Upper lobe of right lung (tissue), 1 donor: ENCODE data around the gene CACNB3. TPM values are rescaled to one million over a fixed set of nuclear protein-coding genes. Genes with fewer than 3 reads are reported as not detected.

Experiments used
- ATAC-seq: fragments of 200-7000 bp; cut with Tn5 transposase; one replicate; pipeline ENCODE4 v1.9.1; 2020; ENCODE audit warnings: mild to moderate bottlenecking, moderate library complexity
- DNase-seq: peaks from one replicate; pipeline ENCODE4 v3.0.0-alpha.2; 2020
- H3K27ac ChIP-seq: fragments of 200-600 bp; one replicate; pipeline ENCODE4 v1.8.0; 2022
- H3K27me3 ChIP-seq: fragments of 200-600 bp; one replicate; pipeline ENCODE4 v1.8.0; 2022; ENCODE audit warnings: mild to moderate bottlenecking
- H3K36me3 ChIP-seq: fragments of 200-600 bp; one replicate; pipeline ENCODE4 v1.8.0; 2022
- H3K4me1 ChIP-seq: fragments of 200-600 bp; one replicate; pipeline ENCODE4 v1.8.0; 2022
- H3K4me3 ChIP-seq: fragments of 200-600 bp; one replicate; pipeline ENCODE4 v1.8.0; 2022; ENCODE audit warnings: mild to moderate bottlenecking
- H3K9me3 ChIP-seq: fragments of 200-600 bp; one replicate; pipeline ENCODE4 v1.8.0; 2022
- CTCF ChIP-seq: fragments of 200-600 bp; IDR thresholded peaks from one replicate; pipeline ENCODE4 v1.8.0; 2022; ENCODE audit warnings: antibody characterized with exemption
- intact Hi-C: fragments of 100-400 bp; cut with DNase I; formaldehyde crosslinking; loops from one replicate; pipeline ENCODE4 v1.11.0; 2022
- total RNA-seq: library from RNA; stranded (reverse); fragmentation: NEBNext Ultra II Directional; extraction: Animal tissue kit (Norgen Biotek cat#: 25700); gene quantifications from one replicate; pipeline ENCODE4 v1.2.1, GENCODE V29; 2021
- donor health status: DM: no; HTN: yes; CAD: no; lungs with severe emphysema.

The CACNB3 gene
- total RNA-seq, 1 donor from 2014 or later = 24.4 TPM

GRCh38 chr12:48823281-48823680 lies 5.0 kb downstream of the CACNB3 start:
- Histone ChIP-seq H3K9me3 (no peaks in the 10 kb centered on the region), H3K27ac (no peak overlapping the region), H3K27me3 (no peaks in the 10 kb centered on the region), H3K4me3 (no peak overlapping the region), H3K36me3 (peaks cover 17% of the 10 kb centered on the region), H3K4me1 (no peaks in the 10 kb centered on the region)
- DNase-seq (no peak), ATAC-seq (no peak)
- no peak for TF ChIP-seq CTCF
- intact Hi-C loops = no loop called here

- no peaks in the 10 kb centered on the region for H3K9me3 ChIP-seq
- H3K27ac ChIP-seq = no peak overlapping the region
- ATAC-seq (peak; percentile 81), DNase-seq (peak; percentile 79)
- no peaks in the 10 kb centered on the region for H3K27me3 ChIP-seq
- intact Hi-C loops = no loop called here
- no peak overlapping the region for H3K4me3 ChIP-seq
- TF ChIP-seq CTCF = no peak
- no peaks in the 10 kb centered on the region for H3K4me1 ChIP-seq
- peaks cover 24% of the 10 kb centered on the region for H3K36me3 ChIP-seq
Observed at GRCh38 chr12:48824112-48824511, 5.8 kb downstream of the CACNB3 start.

GRCh38 chr12:48824905-48825304 lies 6.6 kb downstream of the CACNB3 start:
- no peak for TF ChIP-seq CTCF
- intact Hi-C loops = no loop called here
- H3K27ac ChIP-seq = no peak overlapping the region
- H3K4me3 ChIP-seq = no peak overlapping the region
- DNase-seq (no peak), ATAC-seq (no peak)
- peaks cover 32% of the 10 kb centered on the region for H3K36me3 ChIP-seq
- no peaks in the 10 kb centered on the region for H3K27me3 ChIP-seq
- H3K4me1 ChIP-seq = no peaks in the 10 kb centered on the region
- no peaks in the 10 kb centered on the region for H3K9me3 ChIP-seq

GRCh38 chr12:48826209-48826855 lies 8.0 kb downstream of the CACNB3 start:
- DNase-seq = no peak
- Histone ChIP-seq H3K4me1 (no peaks in the 10 kb centered on the region), H3K36me3 (peaks cover 47% of the 10 kb centered on the region), H3K4me3 (no peak overlapping the region), H3K27me3 (no peaks in the 10 kb centered on the region), H3K9me3 (no peaks in the 10 kb centered on the region), H3K27ac (no peak overlapping the region)
- intact Hi-C loops = no loop called here
- TF ChIP-seq CTCF = no peak
- no peak for ATAC-seq

- Histone ChIP-seq H3K4me3 (no peak overlapping the region), H3K9me3 (no peaks in the 10 kb centered on the region), H3K27me3 (no peaks in the 10 kb centered on the region), H3K4me1 (no peaks in the 10 kb centered on the region), H3K27ac (no peak overlapping the region), H3K36me3 (peaks cover 54% of the 10 kb centered on the region)
- ATAC-seq = no peak
- DNase-seq = no peak
- intact Hi-C loops = no loop called here
- no peak for TF ChIP-seq CTCF
Observed at GRCh38 chr12:48827026-48827425, 8.7 kb downstream of the CACNB3 start.
